ENCODE data around the gene MILR1.
A peak's percentile ranks its signal among the peaks of the same experiment; 100 is the strongest.

MILR1 gene

GRCh38 chr17:64500862-64501765 lies 52.2 kb downstream of the MILR1 start:
- DNase-seq = no peak

- no peak for DNase-seq
Measured at GRCh38 chr17:64502021-64502420, 53.1 kb downstream of the MILR1 start.

GRCh38 chr17:64502809-64503208 lies 53.9 kb downstream of the MILR1 start:
- DNase-seq = no peak

GRCh38 chr17:64503341-64503740 lies 54.4 kb downstream of the MILR1 start:
- no peak for DNase-seq

GRCh38 chr17:64503821-64504768 lies 55.2 kb downstream of the MILR1 start:
- DNase-seq = no peak

GRCh38 chr17:64504769-64505339 lies 55.9 kb downstream of the MILR1 start:
- DNase-seq = peak in 3 of 56 donors; percentile 23 to 52 (median 49)

- peak in 55 of 56 donors; percentile 17 to 92 (median 79) for DNase-seq
Measured at GRCh38 chr17:64505340-64506200, 56.7 kb downstream of the MILR1 start.

GRCh38 chr17:64506201-64506575 lies 57.3 kb downstream of the MILR1 start, which contains the start of gene DDX5:
DDX5 (minus strand) TSS chr17:64506289; CDS start chr17:64506119, 170 bp downstream.
- peak; percentile 86 to 100 (median 97) for DNase-seq

- peak; percentile 86 to 100 (median 97) for DNase-seq
Measured at GRCh38 chr17:64506576-64507412, 57.9 kb downstream of the MILR1 start, which contains the start of gene CEP95. CEP95 (plus strand) TSS chr17:64506977; CDS start chr17:64507098, 121 bp downstream.

GRCh38 chr17:64507413-64507782 lies 58.5 kb downstream of the MILR1 start:
- DNase-seq = peak in 21 of 56 donors; percentile 2 to 60 (median 37)

- DNase-seq = no peak
Measured at GRCh38 chr17:64508683-64509082, 59.8 kb downstream of the MILR1 start.

GRCh38 chr17:64509179-64509578 lies 60.3 kb downstream of the MILR1 start:
- DNase-seq = no peak

- DNase-seq = no peak
Measured at GRCh38 chr17:64515419-64515818, 66.5 kb downstream of the MILR1 start.

GRCh38 chr17:64515829-64516228 lies 66.9 kb downstream of the MILR1 start:
- DNase-seq = no peak

Measured in nucleus accumbens (tissue), 56 donors.